Cerebellar nuclear complex (tissue), 1 donor: ENCODE results near the gene GALNT15.
A peak's percentile ranks its signal among the peaks of the same experiment; 100 is the strongest.

Source experiments
- DNase-seq, 2 experiments: peaks; one replicate each; lab custom pipeline; 2025; lab: John Stamatoyannopoulos, UW

Gene GALNT15

DNA sequence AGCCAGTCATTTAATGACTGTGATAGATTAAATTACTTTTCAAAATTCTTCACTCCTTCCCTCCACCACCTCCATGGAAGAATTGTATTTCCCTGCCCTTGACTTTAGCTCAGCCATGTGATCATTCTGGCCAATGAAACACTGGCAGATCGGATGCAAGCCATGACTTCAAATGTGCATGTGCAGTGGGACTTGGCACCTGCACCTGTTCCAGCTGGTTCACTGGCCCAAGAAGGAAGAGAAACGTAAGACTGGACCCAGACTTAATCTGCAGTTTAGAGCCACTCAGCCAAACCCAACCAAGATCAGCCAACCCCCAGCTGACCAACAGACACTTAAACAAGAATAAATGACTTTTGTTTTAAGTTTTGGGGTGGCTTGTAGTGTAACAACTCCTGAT, 78.5 kb downstream of the GALNT15 start:
- DNase-seq: no peak

DNA sequence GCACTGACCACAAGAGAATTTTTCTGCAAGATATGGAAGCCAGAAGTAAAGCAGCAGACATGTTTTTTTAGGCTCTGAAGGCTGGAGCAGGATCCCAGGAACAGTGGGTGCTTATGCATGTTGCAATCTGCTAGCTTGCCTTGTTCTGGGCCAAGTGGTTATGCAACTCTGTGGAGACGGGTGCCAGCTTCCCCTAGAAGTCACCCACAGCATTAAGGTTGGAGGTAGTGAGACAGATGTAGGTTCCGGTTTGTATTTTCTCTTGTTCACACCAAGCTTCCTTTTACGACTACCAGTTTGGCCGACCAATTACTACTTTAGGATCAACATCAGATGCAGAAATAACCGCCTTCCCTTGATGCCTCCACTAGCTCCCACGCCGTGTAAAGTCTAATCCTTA, 79.1 kb downstream of the GALNT15 start:
- DNase-seq: no peak

DNA sequence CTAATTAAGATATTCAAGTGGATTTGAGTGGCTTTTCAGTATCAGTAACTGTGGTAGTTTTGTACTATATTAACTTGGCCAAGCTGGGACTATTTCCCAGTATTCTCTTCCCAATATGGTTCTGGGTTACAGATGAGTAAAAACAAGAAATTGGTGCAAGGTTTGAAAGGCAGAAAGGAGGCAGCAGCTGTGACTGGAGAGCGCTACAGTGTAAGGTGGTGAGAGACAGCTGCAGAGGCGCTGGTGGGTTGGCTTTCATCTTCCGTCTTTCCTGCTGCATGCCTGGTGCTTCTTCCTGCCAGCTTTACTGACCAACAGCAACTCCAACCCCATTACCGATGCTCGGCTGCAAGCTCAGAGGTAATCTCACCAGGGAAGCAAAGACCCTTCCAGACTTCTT, 80.4 kb downstream of the GALNT15 start:
- DNase-seq: no peak

DNA sequence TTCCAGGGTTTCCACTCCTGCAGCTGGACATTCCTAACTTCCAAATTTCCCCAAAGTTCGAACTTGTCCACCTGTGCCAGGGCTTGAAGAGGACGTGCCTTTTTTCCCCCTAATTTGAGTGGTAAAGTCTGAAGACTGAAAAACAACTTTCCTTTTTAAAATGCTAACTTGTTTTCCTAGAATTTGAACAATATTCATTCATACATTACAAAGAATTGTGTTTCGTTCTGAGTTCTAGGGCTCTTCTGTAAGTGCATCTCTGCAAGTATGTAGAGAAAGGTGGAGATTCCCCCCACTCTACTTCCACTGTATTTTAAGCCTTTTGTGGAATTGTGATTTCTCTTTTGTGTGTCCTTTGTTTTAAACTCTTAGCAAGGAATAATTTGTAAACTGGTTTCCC, 80.8 kb downstream of the GALNT15 start:
- no peak for DNase-seq

DNA sequence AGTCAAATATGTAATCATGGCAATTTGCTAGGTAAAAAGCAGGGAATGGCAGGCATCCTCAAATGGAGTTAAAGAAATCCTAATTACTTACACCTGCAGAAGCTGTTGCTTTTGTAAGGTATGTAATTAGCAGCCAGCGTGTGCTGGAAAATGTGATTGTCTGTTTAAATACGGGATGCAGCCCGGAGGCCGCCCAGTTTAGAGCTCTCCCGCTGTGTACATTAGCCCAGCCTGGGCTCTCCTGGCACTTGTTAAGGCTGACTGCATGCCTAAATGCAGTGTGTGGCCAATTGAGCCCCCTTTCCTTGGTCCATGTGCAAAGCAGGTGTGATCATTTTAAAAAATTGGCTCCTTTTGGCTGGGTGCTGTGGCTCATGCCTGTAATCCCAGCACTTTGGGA, 81.2 kb downstream of the GALNT15 start:
- no peak for DNase-seq

DNA sequence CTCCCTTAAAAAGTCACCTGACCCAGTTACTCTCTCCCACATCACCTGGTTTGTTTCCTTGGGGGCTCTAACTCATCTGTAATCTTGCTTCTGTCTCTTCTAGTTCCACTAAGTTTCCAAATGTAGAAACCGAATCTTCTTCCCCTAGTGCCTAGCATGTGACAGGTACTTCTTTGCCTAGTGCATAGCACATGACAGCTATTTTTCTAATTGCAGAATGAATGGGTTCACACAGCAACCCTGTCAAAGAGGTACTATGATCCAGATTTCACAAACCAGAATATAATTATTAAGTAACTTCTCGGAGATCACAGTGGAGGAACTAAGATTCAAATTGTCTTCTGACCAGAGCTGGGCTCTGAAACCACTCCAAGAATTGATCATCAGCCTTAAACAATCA, 82.8 kb downstream of the GALNT15 start:
- DNase-seq: no peak

DNA sequence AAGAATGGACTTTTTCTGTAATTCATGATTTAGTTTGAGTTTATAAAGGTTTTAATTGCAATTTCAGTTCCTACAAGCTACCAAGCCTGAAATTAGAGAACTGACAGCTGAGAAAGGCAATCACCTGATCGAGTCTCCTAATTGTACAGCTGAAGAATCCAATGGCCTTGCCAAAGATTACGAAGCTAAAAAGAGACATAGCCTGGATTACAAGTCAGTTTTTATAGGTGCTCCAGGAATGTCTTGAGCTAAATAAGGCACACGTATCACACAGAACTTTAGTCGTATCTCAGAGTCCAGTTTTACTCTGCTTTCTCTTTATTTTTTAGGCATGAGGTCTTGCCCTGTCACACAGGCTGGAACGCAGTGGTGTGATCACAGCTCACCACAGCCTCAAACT, 83.7 kb downstream of the GALNT15 start:
- no peak for DNase-seq

DNA sequence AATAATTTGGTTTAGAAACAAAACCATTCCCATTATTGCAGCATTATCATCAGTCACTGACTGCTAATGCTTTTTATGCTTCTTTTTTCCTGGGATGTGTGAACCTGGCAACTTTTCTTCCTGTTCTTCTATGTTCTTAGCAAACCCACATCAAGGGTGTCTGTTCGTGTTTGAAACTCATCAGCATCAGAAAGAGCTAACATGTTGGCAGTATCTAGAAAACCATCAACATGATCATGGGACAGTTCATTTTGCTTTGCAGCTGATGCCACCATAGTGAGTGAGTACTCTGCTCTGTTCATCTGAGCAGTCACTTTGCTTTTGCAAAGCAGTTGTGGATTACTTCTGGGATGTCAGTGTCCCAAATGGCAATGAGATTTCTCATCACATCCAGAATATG, 84.4 kb downstream of the GALNT15 start:
- DNase-seq: no peak

DNA sequence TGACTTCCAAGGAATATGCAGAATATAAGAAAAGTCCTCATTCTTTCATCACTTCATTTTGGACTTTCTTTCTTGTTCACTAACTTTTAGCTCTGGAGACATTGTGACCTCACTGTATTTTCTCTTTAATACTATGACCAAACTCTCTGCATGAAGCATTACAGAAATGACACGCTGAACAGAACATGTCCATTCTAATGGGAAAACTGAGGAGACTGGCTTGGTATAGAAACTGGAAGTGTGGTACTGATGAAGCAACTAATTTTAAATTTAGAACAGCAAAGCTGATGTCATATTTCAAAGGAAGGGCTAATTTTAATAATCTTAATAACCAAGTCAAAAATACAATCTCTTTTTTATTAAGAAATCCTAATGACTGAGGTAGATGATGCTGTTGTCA, 85.6 kb downstream of the GALNT15 start:
- DNase-seq: no peak

DNA sequence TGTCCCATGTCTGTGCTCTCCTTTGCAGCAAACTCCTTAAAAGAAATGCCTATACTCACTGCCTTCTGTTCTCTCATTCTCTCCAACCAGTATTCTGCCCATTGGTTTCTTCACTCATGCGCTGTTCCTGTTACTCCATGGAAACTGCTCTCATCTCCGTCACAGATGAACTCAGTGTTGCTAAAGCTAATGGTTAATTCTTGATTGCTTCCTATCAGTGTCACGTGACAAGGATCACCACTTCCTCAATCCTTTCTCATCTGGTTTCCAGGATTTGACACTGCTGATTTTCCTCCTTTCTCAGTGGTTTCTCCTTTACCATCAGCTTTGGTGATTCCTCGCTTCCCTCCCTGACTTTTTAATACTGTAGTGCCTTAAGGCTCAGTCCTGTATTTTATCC, 87.7 kb downstream of the GALNT15 start:
- no peak for DNase-seq

DNA sequence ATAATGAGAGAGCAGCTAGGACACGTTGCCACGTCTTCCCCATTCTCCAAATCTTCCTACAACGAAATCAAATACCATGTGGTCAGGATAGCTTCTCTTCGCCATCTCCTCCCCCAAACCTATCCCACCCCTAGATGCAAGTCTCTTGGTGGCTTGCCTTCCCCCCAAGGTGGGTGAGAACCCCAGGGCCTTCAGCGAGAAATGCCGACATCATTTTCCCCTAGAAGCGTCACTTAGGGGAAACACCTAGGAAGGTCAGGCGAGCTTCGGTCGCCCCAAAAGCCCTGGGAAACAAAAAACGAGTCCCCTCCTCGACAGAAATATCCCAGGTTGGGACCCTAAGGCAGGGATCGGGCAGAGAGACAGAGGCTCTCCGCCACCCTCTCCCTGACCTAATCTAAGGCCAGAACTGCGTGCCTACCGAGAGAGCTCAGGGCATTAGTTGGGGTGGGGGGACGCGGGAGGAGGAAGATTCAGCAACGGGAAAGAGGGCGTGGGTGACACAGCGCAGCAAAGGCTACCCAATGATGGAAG, 89.8 kb downstream of the GALNT15 start:
- DNase-seq: no peak

DNA sequence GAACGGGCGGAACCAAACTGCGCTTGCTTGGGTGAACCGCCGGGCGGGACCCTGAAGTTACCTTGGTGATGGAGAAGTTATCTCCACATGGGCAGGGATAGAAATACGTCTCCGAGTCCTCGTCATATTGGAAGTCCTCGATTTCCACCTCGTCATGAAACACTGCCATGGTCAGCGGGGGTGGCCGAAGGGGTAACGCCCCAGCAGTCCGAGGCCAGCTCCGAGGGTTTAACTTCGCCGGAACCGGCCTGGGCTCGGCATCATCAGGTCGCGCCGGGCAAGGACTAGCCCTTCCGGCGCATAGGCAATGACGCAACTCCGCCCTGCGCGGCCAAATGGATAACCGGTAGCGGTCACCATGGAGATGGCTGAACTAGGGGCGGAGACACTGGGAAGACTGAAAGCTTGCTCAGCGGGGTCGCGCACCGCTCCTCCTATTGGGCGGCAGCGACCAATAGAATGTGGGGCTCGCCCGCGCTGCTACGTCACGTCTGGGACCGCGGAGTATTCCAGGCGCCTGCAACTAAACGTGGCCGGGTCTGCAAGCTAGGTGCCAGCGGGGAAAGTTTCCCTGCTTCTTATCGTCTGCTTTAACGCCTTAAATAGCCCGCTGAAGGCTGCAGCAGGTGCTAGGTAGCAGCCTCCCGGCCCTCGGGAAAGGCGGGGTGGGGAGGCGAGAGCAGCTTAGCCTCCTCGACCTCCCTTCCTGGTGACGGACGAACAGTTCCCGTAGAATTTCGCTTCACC, 90.4 kb downstream of the GALNT15 start, which contains the start of the genes DPH3 and OXNAD1:
DPH3 (minus strand) TSS at position 236 of the 747 bp plus-strand sequence; CDS start at position 169, 67 bp downstream.
OXNAD1 (plus strand) TSS at position 505 of the 747 bp plus-strand sequence. CDS start 5,741 bp downstream, outside the sequence.
- peak; percentile 91 to 96 for DNase-seq

DNA sequence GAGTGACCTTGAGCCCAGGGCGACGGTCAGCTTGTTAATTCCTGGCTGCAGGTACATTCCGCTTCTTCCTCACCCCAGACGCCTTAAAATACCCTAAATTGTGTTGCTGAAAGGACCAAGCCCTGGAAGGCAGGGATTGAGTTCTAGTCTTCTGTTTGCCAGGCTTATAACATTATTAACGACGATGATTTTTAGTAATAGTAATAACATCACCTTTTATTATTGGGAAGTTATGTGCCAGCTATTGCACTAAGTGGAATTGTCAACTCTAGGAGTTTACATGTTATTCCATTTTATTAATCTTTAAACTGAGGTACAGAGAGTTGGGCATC, 90.9 kb downstream of the GALNT15 start:
- no peak for DNase-seq

DNA sequence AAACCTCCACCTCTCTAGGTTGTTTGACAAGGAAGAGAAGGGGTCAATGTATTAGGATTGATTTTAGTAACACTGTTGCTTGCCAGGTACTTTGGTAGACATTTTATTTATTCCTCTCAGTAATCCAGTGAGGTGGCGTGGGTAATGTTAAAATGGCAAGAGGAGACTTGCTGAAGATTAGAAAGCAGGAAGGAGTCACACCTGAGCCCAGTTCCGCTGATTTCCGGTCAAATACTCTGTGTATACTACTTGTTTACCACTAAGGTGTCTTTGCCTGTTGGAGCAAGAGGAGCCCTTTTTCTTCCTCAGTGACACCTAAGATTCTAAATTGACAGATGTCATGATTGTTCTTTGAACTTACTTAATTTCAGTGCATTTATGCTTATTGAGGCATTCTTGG, 92.2 kb downstream of the GALNT15 start:
- DNase-seq: no peak

DNA sequence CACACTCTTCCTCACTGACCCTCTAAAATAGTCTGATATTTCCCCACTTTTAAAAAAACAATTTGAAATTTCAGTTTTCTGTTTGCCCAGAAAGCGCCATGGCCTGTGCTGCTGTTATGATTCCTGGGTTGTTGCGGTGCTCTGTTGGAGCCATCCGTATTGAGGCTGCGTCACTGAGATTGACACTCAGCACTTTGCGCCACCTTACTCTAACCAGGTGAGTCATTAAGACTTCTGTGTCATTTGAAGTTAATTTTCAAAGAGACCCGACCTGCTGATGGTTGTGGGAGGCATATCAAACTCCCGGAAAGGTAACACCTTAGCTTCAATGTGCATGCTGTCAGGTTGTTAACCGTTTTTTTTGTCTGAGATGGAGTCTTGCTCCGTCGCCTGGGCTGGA, 96.4 kb downstream of the GALNT15 start:
- no peak for DNase-seq

DNA sequence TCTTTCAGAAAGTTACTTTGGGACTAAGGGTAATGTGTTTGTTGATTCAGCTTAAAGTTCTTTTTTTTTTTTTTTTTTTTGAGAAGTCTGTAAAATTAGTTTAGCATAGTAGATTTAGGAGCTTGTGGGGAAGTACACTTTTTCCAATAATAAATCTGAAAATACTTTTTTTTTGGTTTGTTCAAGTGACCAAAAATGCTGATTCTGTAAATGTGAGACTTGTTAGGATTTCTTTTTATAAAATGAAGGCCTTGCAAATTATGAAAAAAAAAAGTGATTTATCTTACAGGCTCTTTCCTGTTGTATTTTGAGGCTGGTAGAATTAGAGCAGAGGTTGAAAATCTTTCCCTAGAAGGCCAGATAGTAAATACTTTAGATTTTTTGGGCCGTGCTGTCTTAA, 98.1 kb downstream of the GALNT15 start:
- no peak for DNase-seq

DNA sequence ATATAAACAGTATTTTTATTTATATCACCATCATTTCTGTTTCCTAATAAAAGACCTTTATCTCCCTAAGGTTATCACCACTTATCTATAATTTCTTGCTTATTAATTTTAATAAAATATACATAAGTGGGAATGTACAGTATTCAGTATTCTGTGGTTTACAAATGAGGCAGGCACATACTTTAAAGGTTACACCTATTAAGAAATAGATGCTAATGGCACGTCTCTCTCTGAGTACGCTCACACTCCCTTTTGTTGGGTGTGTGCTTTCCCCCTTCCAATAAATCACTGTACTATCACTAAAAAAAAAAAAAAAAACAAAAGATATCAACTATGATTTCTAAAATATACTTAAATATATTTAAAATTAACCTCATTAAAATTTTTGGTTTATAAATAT, 99.4 kb downstream of the GALNT15 start:
- no peak for DNase-seq

DNA sequence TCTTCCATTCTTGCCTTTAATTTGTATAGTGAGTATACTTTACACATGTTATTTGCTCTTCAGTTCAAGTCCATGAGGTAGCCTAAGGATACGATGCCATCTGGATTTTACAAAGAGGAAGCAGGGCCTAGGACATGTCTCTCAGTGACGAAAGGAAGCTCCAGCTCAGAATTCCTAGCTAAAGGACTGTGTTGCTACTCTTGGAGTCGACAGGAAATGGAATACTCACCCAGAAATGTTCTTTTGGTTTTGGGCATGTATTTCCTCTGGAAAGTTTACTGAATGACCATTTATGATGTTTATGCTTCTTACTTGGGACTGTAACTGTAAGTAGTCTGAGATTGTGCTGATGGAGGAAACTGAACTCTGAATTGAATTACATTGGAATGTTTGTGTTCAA, 103.0 kb downstream of the GALNT15 start:
- DNase-seq: no peak

DNA sequence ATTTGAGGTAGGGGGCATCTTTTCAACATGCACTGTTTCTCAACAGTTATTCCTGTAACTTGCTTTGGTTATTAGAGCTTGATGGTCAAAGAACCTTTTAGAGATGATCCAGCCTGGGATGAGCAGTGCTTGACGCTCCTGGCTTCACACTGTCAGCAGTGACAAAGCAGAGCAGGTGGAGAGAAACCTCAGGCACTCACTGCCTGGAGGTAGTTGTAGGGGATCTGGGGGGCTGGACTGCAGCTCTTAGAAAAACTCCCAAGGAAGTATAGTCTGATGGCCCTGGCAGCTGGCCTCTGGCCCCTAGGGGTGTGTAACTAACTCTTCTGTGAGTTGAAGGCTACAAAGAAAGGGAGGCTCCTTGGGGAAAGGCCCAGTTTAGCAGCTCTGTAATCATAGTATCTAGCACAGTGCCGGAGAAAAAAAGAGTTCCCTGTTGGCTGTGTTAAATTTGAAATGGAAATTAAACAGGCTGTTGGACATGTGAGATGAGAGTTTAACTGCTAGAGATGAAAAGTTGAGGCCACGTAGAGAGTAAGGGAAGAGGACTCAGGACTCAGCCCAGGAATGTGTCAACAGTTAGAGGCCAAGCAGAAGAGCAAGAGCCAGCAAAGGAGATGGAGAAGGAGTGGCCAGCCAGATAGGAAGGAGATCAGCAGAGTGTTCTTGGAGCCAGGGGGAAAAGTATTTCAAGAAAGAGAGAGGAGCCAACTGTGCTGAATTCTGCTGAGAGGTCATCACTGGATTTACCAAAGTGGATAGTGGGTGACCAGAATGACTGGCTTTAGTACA, 104.7 kb downstream of the GALNT15 start:
- DNase-seq: no peak

DNA sequence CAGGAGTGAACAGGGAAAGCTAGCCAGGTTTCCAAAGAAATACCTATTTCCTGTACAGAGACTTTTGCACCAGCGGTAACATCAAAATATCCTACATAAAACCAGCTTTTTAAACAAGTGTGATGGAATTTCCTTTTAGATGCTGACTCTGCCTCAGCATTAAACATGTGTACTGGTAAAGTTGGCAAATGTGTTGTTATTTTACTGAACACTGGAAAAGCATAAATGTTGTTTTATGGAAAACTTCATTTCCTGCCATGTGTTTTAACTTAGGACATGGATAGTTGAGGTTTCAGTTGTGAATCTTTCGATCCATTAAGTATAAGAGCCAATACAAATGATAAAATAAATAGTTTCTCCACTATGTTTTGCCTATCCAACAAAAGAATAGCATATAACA, 106.2 kb downstream of the GALNT15 start:
- no peak for DNase-seq
